ENCODE measurements around the gene SERHL2. TPM values are rescaled to one million over a fixed set of nuclear protein-coding genes. Genes with fewer than 3 reads are reported as not detected.

The SERHL2 gene
- polyA plus RNA-seq, 1 donor (not counting 4 experiments of a cell fraction or from before 2014, with no cell fraction given) = 2.5 TPM

GRCh38 chr22:42581762-42582716, 28.3 kb downstream of the SERHL2 start:
- H3K4me2 ChIP-seq (ENCODE audit: control insufficient read depth, extremely low read depth, insufficient read depth, low read depth, low read length) = peak overlapping the region; percentile 25
- DNase-seq (ENCODE audit: low read depth, low spot score) (no peak), FAIRE-seq (no peak)
- H3K9ac ChIP-seq (ENCODE audit: control insufficient read depth, extremely low read depth, insufficient read depth, low read length) = peak overlapping the region; percentile 82
- TF ChIP-seq EZH2 (IDR thresholded peaks at IDR 0.05; ENCODE audit: low read length) = no peak
- TF ChIP-seq CTCF (optimal IDR thresholded peaks at IDR 0.05 in 1 of 3, IDR thresholded peaks at IDR 0.05 in 1 of 3, conservative IDR thresholded peaks at IDR 0.05 in 1 of 3; ENCODE audit: extremely low read depth in 1 of 3, insufficient read depth in 2 of 3, low read length in 3 of 3) = no peak
- peak overlapping the region; percentile 63 for H3K27ac ChIP-seq (ENCODE audit: control insufficient read depth, insufficient read depth, low read length)
- peaks cover 28 to 37% of the 10 kb centered on the region in 2 experiments for H3K36me3 ChIP-seq (ENCODE audit: control insufficient read depth in 2 of 2, extremely low read depth in 1 of 2, insufficient read depth in 2 of 2, low read length in 2 of 2)
- no peaks in the 10 kb centered on the region for H4K20me1 ChIP-seq (ENCODE audit: control insufficient read depth, extremely low read depth, insufficient read depth, low read length)
- H2AFZ ChIP-seq (ENCODE audit: control insufficient read depth, low read length) = no peak overlapping the region
- dilution Hi-C loops (cut with MboI; ENCODE audit: extremely low pct_ligation_motif_present, low sequenced_read_pairs) = no loop called here
- no peaks in the 10 kb centered on the region for H3K9me3 ChIP-seq (ENCODE audit: control insufficient read depth, low read depth, low read length)
- H3K4me3 ChIP-seq (ENCODE audit: control insufficient read depth in 2 of 3, extremely low read depth in 1 of 3, insufficient read depth in 2 of 3, low read depth in 1 of 3, low read length in 3 of 3) = peak overlapping the region; percentile 67 to 72 (median 70)
- no peaks in the 10 kb centered on the region for H3K9me1 ChIP-seq (ENCODE audit: control insufficient read depth, extremely low read depth, insufficient read depth, low read length)
- peaks cover 12% of the 10 kb centered on the region for H3K79me2 ChIP-seq (ENCODE audit: control insufficient read depth, insufficient read depth, low read length)
- H3K4me1 ChIP-seq (ENCODE audit: control insufficient read depth, extremely low read depth, insufficient read depth, low read length) = no peaks in the 10 kb centered on the region
- no peaks in the 10 kb centered on the region for H3K27me3 ChIP-seq (ENCODE audit: control insufficient read depth, extremely low read depth, insufficient read depth, low read length)

GRCh38 chr22:42582987-42583386, 29.2 kb downstream of the SERHL2 start:
- Histone ChIP-seq H3K79me2 (ENCODE audit: control insufficient read depth, insufficient read depth, low read length) (peaks cover 9% of the 10 kb centered on the region), H3K9me1 (ENCODE audit: control insufficient read depth, extremely low read depth, insufficient read depth, low read length) (no peaks in the 10 kb centered on the region), H3K9me3 (ENCODE audit: control insufficient read depth, low read depth, low read length) (no peaks in the 10 kb centered on the region), H3K4me1 (ENCODE audit: control insufficient read depth, extremely low read depth, insufficient read depth, low read length) (no peaks in the 10 kb centered on the region), H4K20me1 (ENCODE audit: control insufficient read depth, extremely low read depth, insufficient read depth, low read length) (no peaks in the 10 kb centered on the region), H3K4me3 (ENCODE audit: control insufficient read depth in 2 of 3, extremely low read depth in 1 of 3, insufficient read depth in 2 of 3, low read depth in 1 of 3, low read length in 3 of 3) (no peak overlapping the region), H3K4me2 (ENCODE audit: control insufficient read depth, extremely low read depth, insufficient read depth, low read depth, low read length) (no peak overlapping the region), H3K36me3 (ENCODE audit: control insufficient read depth in 2 of 2, extremely low read depth in 1 of 2, insufficient read depth in 2 of 2, low read length in 2 of 2) (peaks cover 25 to 41% of the 10 kb centered on the region in 2 experiments), H3K27me3 (ENCODE audit: control insufficient read depth, extremely low read depth, insufficient read depth, low read length) (no peaks in the 10 kb centered on the region), H3K27ac (ENCODE audit: control insufficient read depth, insufficient read depth, low read length) (no peak overlapping the region), H2AFZ (ENCODE audit: control insufficient read depth, low read length) (no peak overlapping the region), H3K9ac (ENCODE audit: control insufficient read depth, extremely low read depth, insufficient read depth, low read length) (no peak overlapping the region)
- FAIRE-seq = no peak
- TF ChIP-seq CTCF (optimal IDR thresholded peaks at IDR 0.05 in 1 of 3, IDR thresholded peaks at IDR 0.05 in 1 of 3, conservative IDR thresholded peaks at IDR 0.05 in 1 of 3; ENCODE audit: extremely low read depth in 1 of 3, insufficient read depth in 2 of 3, low read length in 3 of 3) = no peak
- no peak for TF ChIP-seq EZH2 (IDR thresholded peaks at IDR 0.05; ENCODE audit: low read length)
- dilution Hi-C loops (cut with MboI; ENCODE audit: extremely low pct_ligation_motif_present, low sequenced_read_pairs) = no loop called here
- no peak for DNase-seq (ENCODE audit: low read depth, low spot score)

All from keratinocyte (primary cell).